Activated CD4-positive, CD25-positive, alpha-beta regulatory T cell treated with anti-CD3 and anti-CD28 coated beads, Interleukin-2, amount 50 U/mL, for 16 hours (primary cell): ENCODE results near the gene TMEM259.

Experiments
- DNase-seq: peaks from one replicate; pipeline ENCODE4 v3.0.0-alpha.2; 2020; ENCODE audit warnings: low read depth, low spot score

TMEM259 gene

DNA sequence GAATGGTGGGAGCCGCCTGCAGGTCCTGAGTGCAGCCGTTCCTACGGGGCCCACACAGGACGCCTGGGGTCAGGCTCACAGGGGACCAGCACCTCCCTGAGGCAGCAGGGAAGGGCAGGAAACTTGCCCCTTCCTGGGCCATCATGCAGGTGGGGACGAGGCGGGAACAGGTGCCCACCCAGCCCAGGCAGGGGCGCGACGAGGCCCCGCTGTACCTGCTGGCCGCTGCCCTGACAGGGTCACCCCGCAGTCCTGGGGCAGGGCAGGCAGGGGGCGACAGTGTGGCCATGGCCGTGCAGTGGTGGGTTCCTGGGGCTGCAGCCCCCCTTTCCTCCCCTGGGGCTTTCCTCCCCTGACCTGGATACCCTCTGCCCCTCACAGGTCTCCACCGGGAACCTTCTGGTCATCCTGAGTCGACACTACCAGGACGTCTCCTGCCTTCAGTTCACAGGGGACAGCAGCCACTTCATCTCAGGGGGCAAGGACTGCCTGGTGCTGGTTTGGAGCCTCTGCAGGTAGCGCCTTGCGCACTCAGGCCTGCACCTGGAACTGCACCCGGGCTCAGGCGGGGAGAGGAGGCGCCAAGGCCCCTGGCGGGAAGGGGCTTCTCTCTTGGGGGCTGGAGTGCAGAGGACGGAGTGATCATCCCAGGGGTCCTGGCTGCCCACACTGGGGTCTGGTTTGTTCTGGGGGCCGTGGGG lies 31.4 kb downstream of the TMEM259 start:
- DNase-seq, result no peak

DNA sequence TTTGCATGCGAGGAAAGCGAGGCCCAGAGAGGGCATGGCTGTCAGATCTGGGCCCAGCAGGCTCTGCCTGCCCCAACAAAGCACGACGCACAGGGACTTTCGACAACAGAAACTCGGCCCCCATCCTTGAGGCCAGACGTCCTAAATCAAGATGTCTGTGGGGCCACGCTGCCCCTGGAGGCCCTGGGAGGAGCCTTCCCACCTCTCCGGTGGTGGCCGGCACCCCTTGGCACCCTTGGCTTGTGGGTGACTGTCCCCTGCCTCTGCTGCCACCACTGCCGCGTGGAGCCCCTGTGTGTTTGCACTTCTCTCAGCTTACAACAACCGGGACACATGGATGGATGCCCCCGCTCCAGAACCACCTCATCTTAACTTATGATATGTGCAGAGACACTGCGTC lies 32.4 kb downstream of the TMEM259 start:
- DNase-seq, result no peak

DNA sequence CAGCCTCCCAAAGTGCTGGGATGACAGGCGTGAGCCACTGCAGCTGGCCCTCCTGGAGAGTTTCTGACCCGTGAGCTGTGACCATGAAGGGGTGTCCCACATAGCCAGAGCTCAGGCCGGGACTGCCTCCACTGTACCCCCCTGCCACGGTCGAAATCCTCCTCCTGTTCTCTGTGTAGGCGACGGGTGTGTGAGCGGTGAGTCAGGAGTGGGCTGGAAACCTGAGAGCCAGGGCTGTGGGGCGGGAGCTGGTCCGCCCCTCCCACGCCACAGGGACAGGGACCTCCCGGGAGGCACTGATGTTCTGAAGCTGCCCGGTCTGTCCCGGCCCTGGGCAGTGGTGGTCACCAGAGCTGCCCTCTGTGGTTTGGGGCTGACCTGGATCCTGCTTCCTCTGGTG lies 32.8 kb downstream of the TMEM259 start:
- no peak for DNase-seq

DNA sequence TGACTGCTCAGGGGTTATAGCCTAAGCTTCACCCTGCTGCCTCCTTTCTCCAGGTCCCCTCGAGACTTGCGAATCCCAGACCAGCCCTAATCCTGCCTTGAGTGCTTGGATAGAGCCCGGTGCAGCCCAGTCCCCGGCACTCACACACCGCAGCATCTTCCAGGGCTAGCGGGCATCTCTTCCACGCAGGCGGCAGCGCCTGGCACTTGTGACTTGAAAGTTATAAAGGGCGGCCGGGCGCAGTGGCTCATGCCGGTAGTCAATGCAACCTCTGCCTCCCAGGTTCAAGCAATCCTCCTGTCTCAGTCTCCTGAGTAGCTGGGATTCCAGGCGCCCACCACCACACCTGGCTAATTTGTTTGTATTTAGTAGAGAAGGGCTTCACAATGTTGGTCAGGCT lies 34.8 kb downstream of the TMEM259 start:
- no peak for DNase-seq

DNA sequence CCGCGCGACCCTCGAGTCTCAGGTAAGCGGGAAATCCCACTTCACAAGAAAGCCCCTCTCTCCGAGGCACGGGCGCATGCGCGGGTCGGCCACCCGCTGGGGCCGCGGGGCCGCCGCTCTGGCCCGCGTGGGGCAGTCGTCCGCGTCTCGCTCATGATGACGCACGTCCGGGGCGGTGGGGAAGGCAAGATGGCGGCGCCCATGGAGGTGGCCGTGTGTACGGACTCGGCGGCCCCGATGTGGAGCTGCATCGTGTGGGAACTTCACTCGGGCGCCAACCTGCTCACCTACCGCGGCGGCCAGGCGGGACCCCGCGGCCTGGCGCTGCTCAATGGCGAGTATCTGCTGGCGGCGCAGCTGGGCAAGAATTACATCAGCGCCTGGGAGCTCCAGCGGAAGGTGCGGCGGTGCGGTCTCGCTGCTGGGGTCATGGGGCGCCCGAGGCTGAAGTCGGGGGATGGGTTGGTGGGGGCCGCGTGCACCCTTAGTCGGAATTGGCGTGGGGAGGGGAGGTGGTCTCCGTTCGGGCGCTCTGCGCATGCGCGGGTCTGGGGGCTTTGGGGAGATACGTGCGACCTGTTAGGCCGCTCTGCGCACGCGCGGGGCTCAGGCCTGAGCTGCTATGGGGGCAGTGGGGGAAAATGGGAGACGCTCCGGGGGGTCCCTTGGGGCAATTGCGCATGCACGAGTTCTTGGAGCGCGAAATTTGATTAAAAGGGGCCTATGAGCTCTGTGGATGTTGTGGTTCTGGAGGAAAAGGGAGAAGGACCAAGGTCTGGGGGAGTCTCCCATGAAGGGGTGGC lies 36.6 kb downstream of the TMEM259 start, which contains the start of gene WDR18:
WDR18 (plus strand) TSS at position 181 of the 803 bp plus-strand sequence; CDS start at position 190, 9 bp downstream.
- peak; percentile 89 for DNase-seq

DNA sequence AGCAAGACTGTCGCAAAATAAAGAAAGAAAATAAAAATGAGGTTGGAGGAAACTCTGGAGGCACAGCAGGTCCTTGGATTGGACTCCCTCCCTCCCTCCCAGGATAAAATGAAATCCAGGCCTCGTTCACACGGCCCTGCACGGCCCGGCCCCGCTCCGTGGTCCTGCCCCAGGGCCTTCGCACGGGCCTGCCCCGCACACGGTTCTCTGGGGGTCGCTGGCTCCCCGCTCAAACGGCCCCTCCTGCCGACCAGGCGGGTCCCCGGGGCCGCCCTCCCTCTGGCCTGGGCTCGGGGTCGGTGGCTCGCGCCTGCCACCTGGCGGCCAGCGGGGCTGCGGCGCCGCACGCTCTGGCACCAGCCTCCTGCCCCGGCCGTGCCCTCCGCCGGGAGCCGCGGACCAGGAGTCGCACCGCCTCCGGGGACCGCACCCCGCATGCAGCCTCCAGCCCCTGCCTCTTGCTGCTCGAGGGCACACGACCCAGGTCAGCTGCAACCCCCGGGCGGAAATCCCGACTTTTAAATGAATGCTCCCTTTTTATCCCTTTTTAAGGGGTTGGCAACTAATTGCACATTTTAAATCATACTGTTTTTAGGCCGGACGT lies 38.3 kb downstream of the TMEM259 start:
- peak; percentile 48 for DNase-seq

DNA sequence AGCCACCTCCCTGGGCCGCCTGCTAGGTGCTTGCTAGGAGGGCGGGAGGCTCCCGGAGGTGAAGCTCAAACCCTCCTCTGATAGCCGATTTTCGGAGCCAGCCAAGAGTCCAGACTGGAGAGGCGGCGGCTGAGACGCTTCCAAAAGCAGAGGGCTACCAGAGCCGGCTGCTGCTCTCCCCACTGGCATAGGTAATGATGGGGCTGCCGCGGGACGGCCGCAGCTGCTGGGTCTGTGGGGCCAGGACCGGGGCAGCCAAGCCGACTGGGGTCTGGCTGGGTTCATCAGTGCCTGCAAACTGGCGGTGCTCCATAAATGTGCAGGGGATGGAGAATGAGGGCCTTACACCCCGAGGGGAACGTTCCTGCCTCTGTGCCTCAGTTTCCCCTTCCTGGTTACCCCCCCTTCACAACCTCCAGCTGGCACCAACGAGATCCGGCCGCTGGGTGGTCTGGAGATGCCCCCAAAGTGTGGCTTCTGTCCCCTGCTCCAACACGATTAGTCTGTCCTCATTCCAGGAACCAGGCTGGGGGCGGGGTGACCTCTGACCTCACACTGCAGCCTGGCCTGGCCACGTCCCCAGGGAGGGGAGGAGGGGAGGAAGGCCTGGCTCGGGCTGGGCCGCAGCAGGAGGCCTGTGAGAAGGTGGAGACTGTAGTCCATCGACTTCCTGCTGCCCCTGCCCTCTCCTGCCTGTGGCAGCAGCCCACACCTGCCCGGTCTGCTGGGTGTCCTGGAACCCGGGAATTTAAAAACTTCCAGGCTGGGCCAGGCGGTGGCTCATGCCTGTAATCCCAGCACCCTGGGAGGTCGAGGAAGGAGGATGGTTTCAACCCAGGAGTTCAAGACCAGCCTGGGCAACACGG lies 40.6 kb downstream of the TMEM259 start:
- DNase-seq, result no peak

DNA sequence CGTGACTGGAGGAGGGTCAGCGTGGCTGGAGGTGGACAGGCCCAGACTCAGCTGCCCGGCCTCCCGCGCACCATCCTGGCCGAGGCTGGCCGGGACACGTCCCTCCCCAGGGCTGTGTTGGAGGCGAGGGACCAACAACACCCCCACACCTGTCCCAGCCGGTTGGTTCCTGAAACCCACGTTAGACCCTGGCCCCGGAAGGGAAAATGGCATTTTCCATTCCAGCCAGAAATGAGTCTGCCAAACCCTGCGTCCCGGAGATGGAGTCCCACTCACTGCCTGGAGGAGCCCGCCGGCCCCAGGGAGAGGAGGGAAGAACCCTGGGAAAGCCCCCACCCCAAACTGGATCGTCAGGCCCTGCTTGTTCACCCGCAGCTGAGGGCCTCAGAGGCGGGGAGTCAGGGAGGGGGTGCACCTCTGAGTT lies 41.6 kb downstream of the TMEM259 start:
- DNase-seq, result no peak

DNA sequence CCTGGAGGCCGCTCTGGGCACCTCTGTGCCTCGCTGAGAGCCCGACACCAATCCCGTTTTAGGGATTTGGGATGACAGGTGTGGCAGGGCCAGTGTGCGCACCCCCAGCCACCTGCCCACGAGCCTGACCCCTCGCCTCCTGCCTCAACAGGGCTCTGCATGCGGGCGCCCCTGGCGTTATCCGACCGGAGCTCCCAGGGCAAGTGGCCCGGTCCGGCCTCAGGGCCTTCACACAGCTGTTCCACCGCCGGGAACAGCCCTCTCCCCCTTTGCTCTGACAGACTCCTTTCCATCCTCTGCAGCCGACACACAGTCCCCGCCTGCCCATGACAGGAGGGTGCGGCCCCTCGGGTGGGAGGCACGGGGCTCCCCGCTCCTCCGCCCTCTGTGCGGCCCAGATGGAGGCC lies 43.9 kb downstream of the TMEM259 start:
- DNase-seq, result no peak

DNA sequence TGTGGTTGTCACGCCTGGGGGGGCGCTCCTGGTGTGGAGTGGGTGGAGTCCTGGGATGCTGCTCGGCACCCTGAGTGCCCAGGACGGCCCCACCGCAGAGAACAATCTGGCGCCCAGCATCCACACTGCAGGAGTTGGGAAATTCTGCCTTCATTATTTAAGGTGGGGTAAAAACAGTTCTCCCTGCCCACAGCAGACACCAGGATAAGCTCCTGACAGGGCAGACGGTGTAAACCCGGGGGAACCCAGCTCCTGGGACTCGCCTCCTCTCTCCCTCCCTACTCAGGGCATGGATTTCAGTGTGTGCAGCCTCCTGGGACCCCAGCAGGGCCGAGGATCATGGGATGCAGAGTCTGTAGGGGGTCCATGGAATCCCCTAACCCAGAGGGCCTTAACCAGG lies 44.4 kb downstream of the TMEM259 start:
- no peak for DNase-seq

DNA sequence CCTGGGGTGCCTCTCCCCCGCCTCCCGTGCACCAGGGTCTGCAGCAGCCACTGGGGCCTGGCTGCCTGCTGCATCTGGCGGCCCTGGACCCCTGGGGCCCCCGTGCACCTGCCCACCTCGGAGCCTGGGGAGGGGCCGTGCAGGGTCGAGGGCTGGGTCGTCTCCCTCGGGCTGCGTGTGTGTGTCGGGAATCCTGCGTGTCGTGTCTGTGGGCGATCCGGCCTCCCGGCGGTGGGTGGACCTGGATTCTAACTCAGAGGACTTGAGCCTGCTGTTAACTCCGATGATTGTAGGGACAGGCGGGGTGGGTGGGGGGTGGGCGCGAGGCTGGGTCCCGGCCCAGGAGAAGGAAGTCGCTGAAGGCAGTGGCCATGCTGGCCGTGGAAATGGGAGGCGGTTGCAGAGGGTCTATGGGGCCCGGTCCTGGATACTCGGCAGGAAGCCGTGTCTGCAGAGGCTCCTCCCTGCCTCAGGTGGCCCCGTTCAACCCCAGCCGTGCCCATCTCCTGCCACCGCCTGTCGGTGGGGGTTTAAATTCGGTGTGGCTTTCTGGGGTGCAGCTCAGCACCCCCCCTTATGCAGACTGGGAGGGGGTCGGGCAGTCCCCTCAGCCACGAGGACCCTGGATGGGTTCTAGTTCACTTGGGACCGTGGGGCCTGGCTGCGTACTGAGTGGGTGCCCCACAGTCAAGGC lies 46.2 kb downstream of the TMEM259 start:
- no peak for DNase-seq

DNA sequence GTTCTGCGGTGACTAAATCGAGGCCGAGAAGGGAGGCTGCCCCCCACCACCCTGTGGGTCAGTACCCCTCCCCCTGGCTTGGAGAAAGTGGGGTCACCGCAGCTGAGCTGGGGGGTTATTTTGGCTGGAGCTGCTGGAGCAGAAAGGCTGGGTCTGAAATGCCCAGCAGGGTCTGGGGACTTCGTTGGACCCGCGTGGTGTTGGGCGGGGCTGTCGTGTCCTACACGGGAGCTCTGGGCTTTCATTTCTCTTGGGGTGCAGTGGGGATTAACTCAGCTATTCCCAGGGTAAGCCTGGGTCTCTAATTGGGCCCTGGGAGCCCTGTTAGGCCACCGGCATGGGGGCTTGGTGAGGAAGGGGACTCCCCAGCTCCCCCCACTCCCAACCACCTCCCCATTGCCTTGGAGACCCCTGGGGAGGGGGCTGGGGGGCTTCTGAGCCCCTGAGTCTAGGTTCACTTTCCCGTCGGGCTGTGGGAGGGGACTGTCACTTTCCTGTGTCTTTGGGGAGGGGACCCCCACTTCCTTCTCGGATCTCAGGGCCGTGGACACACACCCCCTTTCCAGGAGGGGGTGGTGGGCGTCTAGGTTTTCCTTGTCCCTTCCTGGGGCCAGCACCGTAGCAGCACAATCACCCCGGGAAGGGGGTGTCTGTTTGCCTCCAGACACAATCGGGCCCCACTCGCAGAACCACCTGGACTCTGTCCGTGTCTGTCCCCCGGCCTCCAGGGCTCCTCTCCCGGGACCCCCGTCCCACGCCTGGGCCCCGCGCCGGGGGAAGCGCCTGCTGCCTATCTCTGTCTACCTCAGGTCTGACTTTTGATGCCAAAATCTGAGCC lies 47.0 kb downstream of the TMEM259 start:
- DNase-seq, result no peak

DNA sequence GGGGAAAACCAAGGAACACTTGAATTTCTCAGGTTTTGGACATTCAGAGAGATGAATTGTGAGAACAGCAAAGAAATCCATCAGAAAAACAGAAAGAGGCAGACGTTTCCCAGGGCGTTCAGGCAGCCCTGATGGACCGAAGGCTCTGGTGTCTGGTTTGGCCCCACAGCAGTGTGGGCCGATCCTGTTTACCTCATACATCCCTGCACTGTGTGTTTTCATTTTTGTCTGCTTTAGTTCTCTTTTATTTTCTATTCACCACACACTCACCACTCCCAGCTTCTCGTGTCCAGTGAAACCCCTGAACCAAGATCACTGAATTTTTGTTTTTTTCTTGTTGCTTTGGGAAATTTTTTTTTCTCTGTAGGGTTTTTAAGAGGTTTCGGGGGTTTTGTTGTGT lies 48.6 kb downstream of the TMEM259 start:
- no peak for DNase-seq

DNA sequence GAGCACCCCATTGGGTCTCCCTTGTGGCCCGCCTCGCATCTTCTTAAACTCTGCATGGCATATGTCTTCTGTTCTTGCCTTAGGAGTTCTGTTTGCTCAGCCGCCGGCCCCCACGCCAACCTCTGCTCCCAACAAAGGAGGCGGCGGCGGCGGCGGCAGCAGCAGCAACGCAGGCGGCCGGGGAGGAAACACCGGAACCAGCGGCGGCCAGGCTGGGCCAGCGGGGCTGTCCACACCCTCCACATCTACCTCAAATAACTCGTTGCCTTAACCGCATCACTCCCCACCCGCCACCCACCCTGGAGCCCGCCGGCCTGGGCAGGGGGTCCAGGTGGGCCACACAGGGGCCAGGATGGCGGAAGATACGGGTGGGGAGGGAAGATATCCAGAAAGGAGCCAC lies 49.1 kb downstream of the TMEM259 start:
- DNase-seq, result no peak

DNA sequence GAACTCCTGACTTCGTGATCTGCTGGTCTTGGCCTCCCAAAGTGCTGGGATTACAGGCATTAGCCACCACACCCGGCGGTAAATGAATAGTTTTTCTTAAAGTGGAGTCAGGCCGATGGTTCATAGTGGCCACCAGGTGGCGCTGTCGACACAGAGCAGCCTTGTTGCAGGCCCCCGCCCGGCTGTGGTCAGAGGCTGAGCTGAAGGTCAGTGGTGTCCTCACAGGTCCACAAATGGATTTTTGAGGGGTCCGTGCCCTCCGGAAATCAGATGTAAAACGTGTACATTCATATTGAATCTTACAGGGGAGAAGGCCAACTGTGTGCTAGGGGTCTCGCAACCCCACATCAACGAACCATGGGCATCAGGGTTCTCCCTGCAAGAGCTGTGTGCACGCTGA lies 50.2 kb downstream of the TMEM259 start:
- no peak for DNase-seq

DNA sequence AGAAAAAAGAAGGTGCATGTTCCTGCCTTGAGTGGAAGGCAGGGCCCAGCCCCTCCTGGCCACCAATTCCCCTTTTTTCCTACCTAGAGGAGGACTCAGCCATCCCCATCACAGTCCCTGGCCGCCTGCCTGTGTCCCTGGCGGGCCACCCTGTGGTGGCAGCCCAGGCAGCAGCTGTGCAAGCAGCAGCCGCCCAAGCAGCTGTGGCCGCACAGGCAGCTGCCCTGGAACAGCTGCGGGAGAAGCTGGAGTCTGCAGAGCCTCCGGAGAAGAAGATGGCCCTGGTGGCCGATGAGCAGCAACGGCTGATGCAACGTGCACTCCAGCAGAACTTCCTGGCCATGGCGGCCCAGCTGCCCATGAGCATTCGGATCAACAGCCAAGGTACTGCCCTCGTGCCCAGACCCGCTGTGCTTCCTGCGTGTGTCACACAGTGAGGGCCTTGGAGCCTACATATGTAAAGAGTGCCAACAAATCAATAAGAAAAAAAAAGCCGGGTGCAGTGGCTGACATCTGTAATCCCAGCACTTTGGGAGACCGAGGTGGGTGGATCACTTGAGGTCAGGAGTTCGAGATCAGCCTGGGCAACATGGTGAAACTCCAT lies 54.3 kb downstream of the TMEM259 start:
- DNase-seq, result no peak

DNA sequence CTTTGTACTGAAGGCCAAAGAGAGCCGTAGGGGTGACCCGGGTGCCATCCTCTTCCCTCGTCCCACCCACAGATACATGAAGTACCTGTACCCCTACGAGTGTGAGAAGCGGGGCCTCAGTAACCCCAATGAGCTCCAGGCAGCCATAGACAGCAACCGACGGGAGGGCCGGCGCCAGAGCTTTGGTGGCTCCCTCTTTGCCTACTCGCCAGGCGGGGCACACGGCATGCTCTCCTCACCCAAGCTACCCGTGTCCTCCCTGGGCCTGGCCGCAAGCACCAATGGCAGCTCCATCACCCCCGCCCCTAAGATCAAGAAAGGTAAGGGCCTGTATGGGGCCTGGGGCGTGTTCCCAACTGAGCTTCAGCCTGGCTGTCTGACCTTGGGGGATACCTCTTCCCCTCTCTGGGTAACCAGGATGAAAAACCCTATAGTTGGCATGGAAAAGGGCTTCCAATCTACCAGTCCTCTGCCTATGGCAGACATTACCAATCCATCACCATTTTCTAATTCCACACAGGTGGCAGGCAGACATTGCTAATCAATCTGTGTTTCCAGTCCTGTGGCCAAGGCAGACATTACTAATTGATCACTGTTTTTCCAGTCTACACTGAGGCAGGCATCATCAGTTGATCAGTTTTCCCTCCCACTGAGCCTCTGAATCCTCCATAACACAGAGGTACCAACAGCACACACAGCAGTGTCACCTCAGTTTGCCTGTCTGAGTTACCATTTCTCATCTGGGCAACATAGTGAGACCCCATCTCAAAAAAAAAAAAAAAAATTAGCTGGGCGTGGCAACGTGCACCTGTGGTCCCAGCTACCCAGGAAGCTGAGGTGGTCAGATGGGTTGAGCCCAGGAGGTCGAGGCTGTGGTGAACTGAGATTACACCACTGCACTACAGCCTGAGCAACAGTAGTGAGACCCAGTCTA lies 55.9 kb downstream of the TMEM259 start:
- DNase-seq, result no peak

DNA sequence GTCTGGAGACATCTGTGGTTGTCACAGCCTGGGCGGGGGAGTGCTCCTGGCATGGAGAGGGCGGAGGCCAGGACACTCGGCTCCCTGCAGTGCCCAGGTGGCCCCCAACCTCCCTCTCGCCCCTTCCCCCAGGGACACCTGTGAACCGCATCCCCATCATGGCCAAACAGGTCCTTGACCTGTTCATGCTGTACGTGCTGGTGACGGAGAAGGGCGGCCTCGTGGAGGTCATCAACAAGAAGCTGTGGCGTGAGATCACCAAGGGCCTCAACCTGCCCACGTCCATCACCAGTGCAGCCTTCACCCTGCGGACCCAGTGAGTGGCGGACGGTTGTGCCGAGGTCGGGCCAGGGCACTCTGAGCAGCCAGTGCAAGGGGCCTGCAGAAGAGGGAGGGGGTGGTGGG lies 56.8 kb downstream of the TMEM259 start:
- no peak for DNase-seq

DNA sequence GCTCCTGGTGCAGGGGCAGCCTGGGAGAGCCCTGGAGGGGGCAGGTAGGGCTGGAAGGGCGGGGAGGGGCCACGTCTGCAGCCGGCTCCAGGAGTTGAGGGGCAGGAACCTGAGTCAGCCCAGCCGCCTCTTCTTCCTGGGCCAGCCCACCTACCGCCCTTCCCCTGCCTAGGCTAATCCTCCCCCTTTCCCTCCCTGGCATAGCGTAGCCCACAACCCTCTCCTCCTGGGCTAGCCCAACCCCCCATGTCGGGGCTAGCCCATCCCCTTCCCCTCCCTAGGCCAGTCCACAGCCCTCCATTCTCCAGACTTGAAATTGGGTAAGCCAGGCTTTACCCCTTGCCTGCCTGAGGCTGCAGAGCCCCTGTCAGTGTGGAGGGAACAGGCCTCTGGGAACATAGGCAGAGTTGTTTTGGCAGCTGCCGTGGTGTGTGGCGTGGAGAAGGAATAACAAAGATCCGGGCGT lies 57.4 kb downstream of the TMEM259 start:
- no peak for DNase-seq
